Left lung (tissue), 14 donors: ENCODE measurements around the gene SSC4D. TPM values are rescaled to one million over a fixed set of nuclear protein-coding genes. Genes with fewer than 3 reads are reported as not detected.
"Not testable (repeated sequence)": the region's sequence is repeated elsewhere in the genome, so short reads cannot be mapped to it uniquely, and the experiment has no call there.

Source experiments
- ATAC-seq: fragments of 200-7000 bp; cut with Tn5 transposase; one replicate; pipeline ENCODE4 v1.9.1; 2020; ENCODE audit warnings: moderate library complexity
- DNase-seq, 4 donors: peaks; one replicate each; pipeline ENCODE4 v3.0.0-alpha.2; 2013 to 2020
- H3K27ac ChIP-seq, 2 donors: fragments of 200-600 bp; sonication (generic) in 1 of 2; one replicate each; pipeline versions ENCODE4 v1.5.0 to v1.8.0; 2020 to 2021
- H3K27me3 ChIP-seq, 2 donors: fragments of 200-600 bp; sonication (generic) in 1 of 2; one replicate each; pipeline versions ENCODE4 v1.5.0 to v1.8.0; 2020 to 2021
- H3K36me3 ChIP-seq, 2 donors: fragments of 200-600 bp; sonication (generic) in 1 of 2; one replicate each; pipeline versions ENCODE4 v1.5.0 to v1.8.0; 2020 to 2021
- H3K4me1 ChIP-seq, 2 donors: fragments of 200-600 bp; one replicate each; pipeline ENCODE4 v1.8.0; 2021
- H3K4me3 ChIP-seq, 2 donors: fragments of 200-600 bp; sonication (generic) in 1 of 2; one replicate each; pipeline versions ENCODE4 v1.5.0 to v1.8.0; 2020 to 2021; ENCODE audit warnings: mild to moderate bottlenecking in 1 of 2
- H3K9me3 ChIP-seq, 2 donors: fragments of 200-600 bp; sonication (generic) in 1 of 2; one replicate each; pipeline versions ENCODE4 v1.5.0 to v1.8.0; 2020 to 2021
- intact Hi-C, 2 donors: fragments of 100-400 bp; cut with DNase I; formaldehyde crosslinking; loops; one replicate each; pipeline versions ENCODE4 v1.11.2 to v1.14.2; 2022
- long read RNA-seq, 12 donors: library from polyadenylated mRNA in 2 of 12; unstranded in 2 of 12; transcript quantifications; one replicate each; pipeline ENCODE4 v2.0.0 and lab custom pipeline, GENCODE V29; 2019 to 2026
- polyA plus RNA-seq, 6 donors: library from polyadenylated mRNA; unstranded; fragments of 120-200 nt; gene quantifications; one replicate each; pipeline ENCODE4 v1.2.1, GENCODE V29; 2013; ENCODE audit not compliant: insufficient read length in 6 of 6
- total RNA-seq, 2 donors: library from RNA; stranded (reverse); fragmentation: NEBNext Ultra II Directional; extraction: Animal tissue kit (Norgen Biotek cat#: 25700); gene quantifications; one replicate each; pipeline ENCODE4 v1.2.1, GENCODE V29; 2021
- TF ChIP-seq, protein P1 (sequence below), 2 donors: fragments of 200-600 bp; sonication (generic) in 1 of 2; IDR thresholded peaks; one replicate each; pipeline versions ENCODE4 v1.5.0 to v1.8.0; 2021; ENCODE audit warnings: antibody characterized with exemption in 2 of 2
- donor health status: DM: no; HTN: yes; CAD: no.
- donor health status: DM: no; HTN: no; CAD: no.

The SSC4D gene
- total RNA-seq (1 to 10 TPM in 1 of 2 donors, under 1 TPM in 1; 0.76 to 1.8 TPM), polyA plus RNA-seq (1 to 10 TPM; 1.2 to 2.1 (median 1.7) TPM)
- long read RNA-seq, donor 1: 0 reads
- long read RNA-seq, donor 2: 0 reads
- long read RNA-seq, donor 3: 0 reads
- long read RNA-seq, donor 4, partial matches to known transcripts: 0 of 1 reads
- long read RNA-seq, donor 4, other reads (novel, unspliced or antisense): 1 of 1 reads
- long read RNA-seq, donor 5: 0 reads
- long read RNA-seq, donor 6: 0 reads
- long read RNA-seq, donor 7: 0 reads
- long read RNA-seq, donor 8: 0 reads
- long read RNA-seq, donor 9: 0 reads
- long read RNA-seq, donor 10, partial matches to known transcripts: 0 of 4 reads
- long read RNA-seq, donor 10, other reads (novel, unspliced or antisense): 4 of 4 reads
- long read RNA-seq, donor 11: 0 reads
- long read RNA-seq, donor 12: 0 reads

GRCh38 chr7:76409537-76409936, at the start of gene SSC4D:
Gene SSC4D (minus strand): TSS chr7:76409697. CDS start chr7:76404439, 5,258 bp downstream.
- H3K9me3 ChIP-seq: no peaks in the 10 kb centered on the region
- H3K4me1 ChIP-seq: peaks cover 0 to 3% of the 10 kb centered on the region in 2 donors
- TF ChIP-seq, protein P1, sequence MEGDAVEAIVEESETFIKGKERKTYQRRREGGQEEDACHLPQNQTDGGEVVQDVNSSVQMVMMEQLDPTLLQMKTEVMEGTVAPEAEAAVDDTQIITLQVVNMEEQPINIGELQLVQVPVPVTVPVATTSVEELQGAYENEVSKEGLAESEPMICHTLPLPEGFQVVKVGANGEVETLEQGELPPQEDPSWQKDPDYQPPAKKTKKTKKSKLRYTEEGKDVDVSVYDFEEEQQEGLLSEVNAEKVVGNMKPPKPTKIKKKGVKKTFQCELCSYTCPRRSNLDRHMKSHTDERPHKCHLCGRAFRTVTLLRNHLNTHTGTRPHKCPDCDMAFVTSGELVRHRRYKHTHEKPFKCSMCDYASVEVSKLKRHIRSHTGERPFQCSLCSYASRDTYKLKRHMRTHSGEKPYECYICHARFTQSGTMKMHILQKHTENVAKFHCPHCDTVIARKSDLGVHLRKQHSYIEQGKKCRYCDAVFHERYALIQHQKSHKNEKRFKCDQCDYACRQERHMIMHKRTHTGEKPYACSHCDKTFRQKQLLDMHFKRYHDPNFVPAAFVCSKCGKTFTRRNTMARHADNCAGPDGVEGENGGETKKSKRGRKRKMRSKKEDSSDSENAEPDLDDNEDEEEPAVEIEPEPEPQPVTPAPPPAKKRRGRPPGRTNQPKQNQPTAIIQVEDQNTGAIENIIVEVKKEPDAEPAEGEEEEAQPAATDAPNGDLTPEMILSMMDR (IDR thresholded peaks at IDR 0.05): no peak
- H3K4me3 ChIP-seq: no peak within 1 kb of the TSS
- no peaks in the 10 kb centered on the region for H3K27me3 ChIP-seq
- H3K36me3 ChIP-seq: no peaks in the 10 kb centered on the region
- H3K27ac ChIP-seq: no peak within 1 kb of the TSS
- no peak for ATAC-seq
- DNase-seq: no peak
- intact Hi-C loops: no loop called here

DNA sequence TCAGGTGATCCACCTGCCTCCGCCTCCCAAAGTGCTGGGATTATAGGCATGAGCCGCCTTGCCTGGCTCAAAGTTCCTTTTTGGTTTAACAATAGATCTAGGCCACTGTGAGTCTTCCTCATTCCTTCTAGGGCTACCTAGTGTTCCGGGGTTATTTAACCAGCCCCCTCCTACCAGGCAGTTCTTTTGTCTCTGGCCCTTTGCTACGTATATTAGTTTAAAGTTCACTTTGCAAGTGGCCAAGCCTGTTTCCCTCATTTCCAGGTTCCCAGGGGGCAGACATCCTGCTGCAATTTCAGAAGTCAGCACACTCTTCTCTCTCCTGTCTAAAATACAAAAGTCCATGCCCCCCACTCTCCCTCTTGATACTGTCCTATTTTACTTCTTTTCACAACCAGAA, 49.0 kb upstream of the SSC4D start:
- H3K9me3 ChIP-seq, ATAC-seq, H3K27ac ChIP-seq, DNase-seq, H3K4me3 ChIP-seq, H3K36me3 ChIP-seq, H3K27me3 ChIP-seq, intact Hi-C loops, H3K4me1 ChIP-seq: not testable (repeated sequence)

GRCh38 chr7:76457017-76457416, 47.5 kb upstream of the SSC4D start:
- H3K4me1 ChIP-seq, H3K27me3 ChIP-seq, DNase-seq, H3K9me3 ChIP-seq, H3K36me3 ChIP-seq, ATAC-seq, H3K27ac ChIP-seq, H3K4me3 ChIP-seq, intact Hi-C loops: not testable (repeated sequence)

GRCh38 chr7:76445577-76446008, 36.1 kb upstream of the SSC4D start:
- H3K9me3 ChIP-seq, H3K4me3 ChIP-seq, H3K27me3 ChIP-seq, H3K36me3 ChIP-seq, intact Hi-C loops: not testable (repeated sequence)
- peak in 3 of 4 donors; percentile 28 to 49 (median 38) for DNase-seq
- Histone ChIP-seq H3K27ac (peak overlapping the region; percentile 53 to 86), H3K4me1 (peaks cover 0 to 12% of the 10 kb centered on the region in 2 donors)
- ATAC-seq: peak; percentile 84

GRCh38 chr7:76443846-76444245, 34.3 kb upstream of the SSC4D start:
- DNase-seq, H3K27ac ChIP-seq, intact Hi-C loops, H3K9me3 ChIP-seq, H3K36me3 ChIP-seq, H3K4me3 ChIP-seq, H3K27me3 ChIP-seq: not testable (repeated sequence)
- H3K4me1 ChIP-seq: peaks cover 0 to 12% of the 10 kb centered on the region in 2 donors
- ATAC-seq: peak; percentile 40

DNA sequence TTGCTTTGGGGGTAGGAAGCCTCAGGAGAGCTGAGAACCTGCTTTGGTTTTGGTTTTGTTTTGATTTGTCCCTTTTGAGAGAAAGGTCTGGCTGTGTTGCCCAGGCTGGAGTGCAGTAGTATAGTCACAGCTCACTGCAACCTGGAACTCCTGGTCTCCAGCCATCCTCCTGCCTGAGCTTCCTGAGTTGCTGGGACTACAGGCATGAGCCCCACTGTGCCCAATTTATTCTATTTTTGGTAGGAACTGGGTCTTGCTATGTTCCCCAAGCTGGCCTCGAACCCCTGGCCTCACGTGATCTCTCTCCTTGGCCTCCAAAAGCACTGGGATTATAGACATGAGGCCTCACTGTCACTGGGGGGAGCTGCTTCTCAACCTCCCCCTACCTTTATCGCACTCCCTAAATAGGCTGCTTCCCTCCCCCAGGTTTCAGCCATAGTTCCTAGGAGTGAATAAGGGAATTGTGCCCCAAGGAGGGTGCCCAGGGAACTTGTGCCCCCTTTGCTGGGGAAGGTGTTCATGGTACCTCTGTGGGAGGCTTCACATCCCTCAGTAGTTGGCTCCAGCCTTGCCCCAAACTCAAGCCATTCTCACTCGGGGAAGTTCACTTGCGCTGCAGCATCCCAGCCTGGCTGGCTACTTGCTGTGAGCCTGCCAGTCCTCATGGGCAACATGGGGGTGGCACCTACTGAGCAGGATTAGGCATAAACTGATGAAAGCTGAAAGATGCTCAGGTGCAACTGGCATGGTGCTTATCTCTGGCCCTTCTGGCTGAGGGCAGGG, 33.4 kb upstream of the SSC4D start:
- peaks cover 0 to 12% of the 10 kb centered on the region in 2 donors for H3K4me1 ChIP-seq
- H3K9me3 ChIP-seq, H3K36me3 ChIP-seq, DNase-seq, H3K4me3 ChIP-seq, H3K27ac ChIP-seq, intact Hi-C loops, ATAC-seq, H3K27me3 ChIP-seq: not testable (repeated sequence)

- intact Hi-C loops, H3K4me3 ChIP-seq, H3K9me3 ChIP-seq, DNase-seq, H3K27me3 ChIP-seq, H3K36me3 ChIP-seq, H3K27ac ChIP-seq: not testable (repeated sequence)
- ATAC-seq: peak; percentile 31
- H3K4me1 ChIP-seq: peaks cover 0 to 12% of the 10 kb centered on the region in 2 donors
Observed at GRCh38 chr7:76441792-76442191, 32.3 kb upstream of the SSC4D start.

GRCh38 chr7:76440404-76440803, 30.9 kb upstream of the SSC4D start:
- intact Hi-C loops, H3K9me3 ChIP-seq, H3K27ac ChIP-seq, H3K4me3 ChIP-seq, H3K27me3 ChIP-seq, ATAC-seq, DNase-seq, H3K36me3 ChIP-seq: not testable (repeated sequence)
- peaks cover 0 to 10% of the 10 kb centered on the region in 2 donors for H3K4me1 ChIP-seq

DNA sequence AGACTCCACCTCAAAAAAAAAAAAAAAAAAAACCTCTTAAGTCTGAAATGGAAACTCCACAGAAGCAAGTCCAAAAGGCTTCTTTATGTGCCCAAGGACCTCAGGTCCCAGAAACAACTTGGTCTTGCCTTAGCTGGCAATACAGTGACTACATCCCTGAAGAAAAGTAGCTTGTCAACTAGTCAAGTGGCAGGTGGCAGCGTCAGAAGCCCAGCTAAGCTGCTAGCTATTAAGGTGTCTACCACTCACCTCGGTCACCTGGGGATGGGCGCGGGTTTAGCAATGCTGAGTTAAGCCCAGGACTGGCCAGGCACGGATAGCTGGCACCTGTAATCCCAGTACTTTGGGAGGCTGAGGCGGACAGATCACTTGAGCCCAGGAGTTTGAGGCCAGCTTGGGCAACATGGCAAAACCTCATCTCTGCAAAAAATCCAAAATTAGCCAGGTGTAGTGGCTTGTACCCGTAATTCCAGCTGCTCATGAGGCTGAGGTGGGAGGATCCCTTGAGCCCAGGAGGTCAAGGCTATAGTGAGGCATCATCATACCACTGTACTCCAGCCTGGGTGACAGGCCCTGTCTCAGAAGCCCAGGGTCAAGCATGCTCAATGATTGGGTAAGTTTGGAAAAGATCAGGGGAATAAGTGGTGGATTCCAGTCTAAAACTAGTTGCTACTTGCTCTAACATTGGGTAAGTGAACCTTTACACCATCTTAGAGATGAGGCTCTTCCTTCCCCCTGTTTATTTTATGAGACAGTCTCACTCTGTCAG, 29.8 kb upstream of the SSC4D start:
- H3K9me3 ChIP-seq, DNase-seq, H3K27ac ChIP-seq, intact Hi-C loops, H3K4me3 ChIP-seq, H3K4me1 ChIP-seq, H3K36me3 ChIP-seq, H3K27me3 ChIP-seq: not testable (repeated sequence)
- peak; percentile 33 for ATAC-seq
